ENCODE results near the gene CYRIA.
A peak's percentile ranks its signal among the peaks of the same experiment; 100 is the strongest.

CYRIA gene

GRCh38 chr2:16666449-16666801 is 791 bp upstream of the CYRIA start:
- DNase-seq, result no peak

GRCh38 chr2:16664809-16665747 is 556 bp downstream of the CYRIA start:
- no peak for DNase-seq

GRCh38 chr2:16664052-16664731 is 1.4 kb downstream of the CYRIA start:
- DNase-seq, result peak; percentile 11

GRCh38 chr2:16663121-16663905 is 2.3 kb downstream of the CYRIA start:
- DNase-seq, result no peak

GRCh38 chr2:16661936-16662839 is 3.4 kb downstream of the CYRIA start:
- DNase-seq, result no peak

- no peak for DNase-seq
Measured at GRCh38 chr2:16661526-16661925, 4.1 kb downstream of the CYRIA start.

GRCh38 chr2:16660556-16660955 is 5.1 kb downstream of the CYRIA start:
- DNase-seq, result no peak

GRCh38 chr2:16660114-16660513 is 5.5 kb downstream of the CYRIA start:
- no peak for DNase-seq

GRCh38 chr2:16658076-16658739 is 7.4 kb downstream of the CYRIA start:
- DNase-seq, result no peak

GRCh38 chr2:16657671-16658070 is 8.0 kb downstream of the CYRIA start:
- DNase-seq, result no peak

- no peak for DNase-seq
Measured at GRCh38 chr2:16656784-16657391, 8.7 kb downstream of the CYRIA start.

GRCh38 chr2:16655905-16656642 is 9.6 kb downstream of the CYRIA start:
- no peak for DNase-seq

GRCh38 chr2:16655445-16655837 is 10.2 kb downstream of the CYRIA start:
- no peak for DNase-seq

- DNase-seq, result no peak
Measured at GRCh38 chr2:16654833-16655444, 10.7 kb downstream of the CYRIA start.

GRCh38 chr2:16653799-16654198 is 11.8 kb downstream of the CYRIA start:
- no peak for DNase-seq

- no peak for DNase-seq
Measured at GRCh38 chr2:16653083-16653375, 12.6 kb downstream of the CYRIA start.

GRCh38 chr2:16652296-16653082 is 13.1 kb downstream of the CYRIA start:
- DNase-seq, result no peak

GRCh38 chr2:16650287-16651249 is 15.1 kb downstream of the CYRIA start:
- DNase-seq, result no peak

Measured in NCI-H146 (cell line).